Right lobe of liver (tissue), 4 donors: ENCODE data around the gene SEMA4A.

Source experiments
- CTCF ChIP-seq, 4 donors: fragments of 200-600 bp in 3 of 4; fragments of 450-650 bp in 1 of 4; IDR thresholded peaks; one replicate each; pipeline versions ENCODE4 v1.5.1 to v1.8.0; 2016 to 2022; ENCODE audit warnings: antibody characterized with exemption in 4 of 4, mild to moderate bottlenecking in 2 of 4
- POLR2A ChIP-seq: fragments of 450-650 bp; IDR thresholded peaks from one replicate; pipeline ENCODE4 v1.6.1; 2017; ENCODE audit warnings: antibody characterized with exemption, mild to moderate bottlenecking
- donor health status: DM: no; HTN: no; CAD: no.
- donor health status: DM: no; HTN: no; CAD: no.
- donor health status: DM: no; HTN: yes; CAD: no.

GRCh38 chr1:156213644-156213966 lies 60.2 kb downstream of the SEMA4A start:
- TF ChIP-seq CTCF (IDR thresholded peaks at IDR 0.05) = no peak
- TF ChIP-seq POLR2A = no peak
